ENCODE measurements around the gene ZMYM4.
"Not testable (repeated sequence)": the region's sequence is repeated elsewhere in the genome, so short reads cannot be mapped to it uniquely, and the experiment has no call there.

The ZMYM4 gene

DNA sequence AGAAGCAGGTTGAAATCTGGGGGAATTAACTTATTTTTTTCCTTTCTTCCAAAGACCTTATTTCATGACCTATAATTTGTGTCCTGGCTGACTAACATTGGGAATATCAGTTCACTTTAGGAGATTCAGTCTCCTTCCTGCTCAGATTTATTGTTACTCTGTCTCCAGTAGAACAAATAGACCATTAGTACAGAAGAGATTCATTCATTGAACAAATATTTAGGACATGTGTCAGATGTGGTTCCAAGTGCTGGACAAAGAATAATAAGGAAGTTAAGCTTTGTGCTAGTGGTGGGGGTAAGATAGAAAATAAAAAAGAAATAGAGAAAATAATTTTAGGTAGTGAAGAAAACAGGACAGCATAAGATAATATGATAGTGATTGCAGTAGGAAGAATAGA lies 20.3 kb downstream of the ZMYM4 start:
- H3K27me3 Mint-ChIP-seq, result no peaks in the 10 kb centered on the region
- no peak overlapping the region for H3K27ac Mint-ChIP-seq
- peaks cover 3% of the 10 kb centered on the region for H3K9me3 Mint-ChIP-seq
- H3K4me3 Mint-ChIP-seq, result no peak overlapping the region
- peaks cover 27% of the 10 kb centered on the region for H3K36me3 Mint-ChIP-seq
- H3K4me1 Mint-ChIP-seq, result peaks cover 23% of the 10 kb centered on the region
- ATAC-seq, result no peak

DNA sequence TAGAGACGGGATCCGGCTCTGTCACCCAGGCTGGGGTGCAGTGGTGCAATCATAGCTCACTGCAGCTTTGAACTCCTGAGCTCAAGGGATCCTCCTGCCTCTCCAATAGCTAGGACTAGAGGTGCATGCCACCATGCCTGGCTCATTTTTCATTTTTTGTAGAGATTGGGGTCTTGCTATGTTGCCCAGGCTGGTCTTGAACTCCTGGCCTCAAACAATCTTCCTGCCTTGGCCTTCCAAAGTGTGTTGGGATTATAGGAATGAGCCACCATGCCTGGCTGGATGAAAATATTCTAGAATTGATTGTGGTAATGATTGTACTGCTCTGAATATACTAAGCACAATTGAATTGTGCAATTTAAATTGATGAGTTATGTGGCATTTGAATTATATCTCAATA lies 21.9 kb downstream of the ZMYM4 start:
- ATAC-seq, result no peak
- no peak overlapping the region for H3K27ac Mint-ChIP-seq

DNA sequence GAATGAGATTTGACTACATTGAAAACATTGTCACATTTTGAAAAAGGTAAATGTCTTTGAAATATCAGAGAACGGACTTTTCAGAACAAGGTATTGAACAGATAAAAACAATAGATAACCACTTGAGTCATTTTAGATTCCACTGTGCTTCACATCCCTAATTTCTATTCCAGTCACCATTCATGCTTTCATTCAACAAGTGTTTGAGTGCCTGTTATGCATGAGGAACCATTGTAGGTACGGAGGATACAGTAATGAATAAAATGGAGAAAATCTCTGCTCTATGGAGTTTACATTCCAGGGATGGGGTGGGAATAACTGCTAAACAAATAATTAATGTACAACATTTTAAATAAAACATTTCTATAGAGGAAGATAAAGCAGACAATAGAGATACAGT lies 26.3 kb downstream of the ZMYM4 start:
- H3K4me1 Mint-ChIP-seq, result peaks cover 8% of the 10 kb centered on the region
- H3K27me3 Mint-ChIP-seq, result no peaks in the 10 kb centered on the region
- no peak overlapping the region for H3K27ac Mint-ChIP-seq
- H3K4me3 Mint-ChIP-seq, result no peak overlapping the region
- no peak for ATAC-seq
- no peaks in the 10 kb centered on the region for H3K9me3 Mint-ChIP-seq
- H3K36me3 Mint-ChIP-seq, result peaks cover 12% of the 10 kb centered on the region

More for the DNA sequence above, 21.9 kb downstream of the ZMYM4 start:
- Mint-ChIP-seq H3K36me3 (peaks cover 12% of the 10 kb centered on the region), H3K9me3 (no peaks in the 10 kb centered on the region), H3K27me3 (no peaks in the 10 kb centered on the region), H3K4me1 (peaks cover 14% of the 10 kb centered on the region), H3K4me3 (no peak overlapping the region)

DNA sequence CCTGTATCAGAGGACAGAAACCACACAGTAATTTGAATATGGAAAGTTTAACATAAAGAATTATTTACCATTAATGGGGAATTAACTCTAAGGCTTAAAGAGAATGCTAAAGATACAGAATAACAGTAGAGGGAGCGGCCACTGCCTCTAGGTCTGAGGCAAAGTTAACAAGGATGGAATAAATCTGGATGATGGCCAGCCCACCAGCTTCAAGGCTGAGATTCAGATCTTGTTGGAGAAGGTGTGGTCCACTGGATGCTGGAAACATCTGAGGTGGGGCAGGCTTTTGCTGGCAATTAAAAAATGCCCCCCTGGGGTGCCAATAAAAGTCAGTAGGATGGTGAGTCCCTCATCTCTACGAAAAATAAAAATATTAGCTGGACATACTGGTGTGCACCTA lies 29.4 kb downstream of the ZMYM4 start:
- Mint-ChIP-seq H3K27ac (no peak overlapping the region), H3K4me3 (no peak overlapping the region), H3K36me3 (peaks cover 13% of the 10 kb centered on the region), H3K9me3 (no peaks in the 10 kb centered on the region), H3K4me1 (peaks cover 14% of the 10 kb centered on the region), H3K27me3 (no peaks in the 10 kb centered on the region)
- no peak for ATAC-seq

- peak overlapping the region; percentile 9 for H3K27ac Mint-ChIP-seq
- H3K4me1 Mint-ChIP-seq, result peaks cover 14% of the 10 kb centered on the region
- no peaks in the 10 kb centered on the region for H3K9me3 Mint-ChIP-seq
- ATAC-seq, result peak; percentile 68
- H3K36me3 Mint-ChIP-seq, result peaks cover 14% of the 10 kb centered on the region
- H3K27me3 Mint-ChIP-seq, result no peaks in the 10 kb centered on the region
- H3K4me3 Mint-ChIP-seq, result no peak overlapping the region
Observed at GRCh38 chr1:35298464-35298863, 30.0 kb downstream of the ZMYM4 start.

DNA sequence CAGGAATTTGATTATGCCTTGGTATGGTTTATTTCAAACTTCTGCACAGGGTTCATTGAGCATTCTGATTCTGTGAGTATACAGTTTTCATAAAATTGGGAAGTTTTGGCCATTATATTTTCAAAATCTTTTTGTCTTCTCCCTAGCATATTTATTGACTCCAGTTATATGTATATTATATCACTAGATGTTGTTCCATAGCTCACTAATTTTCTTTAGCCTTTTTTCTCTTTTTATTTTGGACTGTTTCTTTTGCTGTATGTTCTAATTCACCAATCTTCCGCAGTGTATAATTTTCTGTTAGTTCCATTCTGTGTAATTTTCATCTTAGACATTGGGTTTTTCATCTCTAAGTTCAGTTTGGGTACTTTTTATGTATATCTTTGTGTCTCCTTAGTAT lies 31.9 kb downstream of the ZMYM4 start:
- peaks cover 22% of the 10 kb centered on the region for H3K36me3 Mint-ChIP-seq
- H3K4me1 Mint-ChIP-seq, result peaks cover 16% of the 10 kb centered on the region

DNA sequence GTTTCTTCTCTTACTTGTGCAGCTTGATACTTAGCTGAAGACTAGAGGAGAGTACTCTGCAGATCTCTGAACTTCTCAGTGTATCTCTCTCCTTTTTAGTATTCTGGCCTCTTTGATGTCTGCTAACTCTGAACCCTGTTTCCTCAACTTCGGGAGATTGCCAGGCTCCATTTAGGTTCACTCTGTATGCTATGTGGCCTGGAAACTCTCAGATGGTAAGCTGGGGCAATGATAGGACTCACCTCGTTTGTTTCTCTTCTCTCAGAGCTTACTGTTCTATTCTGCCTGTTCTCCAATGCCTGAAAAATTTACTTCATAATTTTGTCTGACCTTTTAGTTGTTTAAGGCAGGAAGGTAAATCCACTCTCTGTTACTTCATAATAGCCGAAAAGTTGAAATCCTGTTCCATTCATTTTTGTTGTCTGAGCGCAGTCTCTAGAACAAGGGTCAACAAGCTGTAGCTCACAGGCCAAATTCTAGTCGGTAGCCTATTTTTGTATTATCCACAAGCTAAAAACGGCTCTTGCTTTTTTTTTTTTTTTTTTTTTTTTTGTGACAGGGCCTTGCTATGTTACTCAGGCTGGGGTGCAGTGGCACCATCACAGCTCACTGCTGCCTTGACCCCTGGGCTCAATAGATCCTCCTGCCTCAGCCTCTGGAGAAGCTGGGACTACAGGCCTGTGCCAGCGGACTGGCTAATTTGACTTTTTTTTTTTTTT lies 33.3 kb downstream of the ZMYM4 start:
- H3K4me1 Mint-ChIP-seq, result peaks cover 21% of the 10 kb centered on the region
- no peak overlapping the region for H3K27ac Mint-ChIP-seq
- H3K27me3 Mint-ChIP-seq, result no peaks in the 10 kb centered on the region
- H3K36me3 Mint-ChIP-seq, result peaks cover 36% of the 10 kb centered on the region
- no peak overlapping the region for H3K4me3 Mint-ChIP-seq
- no peak for ATAC-seq
- H3K9me3 Mint-ChIP-seq, result no peaks in the 10 kb centered on the region

More for the DNA sequence above, 31.9 kb downstream of the ZMYM4 start:
- H3K9me3 Mint-ChIP-seq, result no peaks in the 10 kb centered on the region
- peak overlapping the region; percentile 31 for H3K27ac Mint-ChIP-seq
- no peak for ATAC-seq
- H3K27me3 Mint-ChIP-seq, result no peaks in the 10 kb centered on the region
- no peak overlapping the region for H3K4me3 Mint-ChIP-seq

DNA sequence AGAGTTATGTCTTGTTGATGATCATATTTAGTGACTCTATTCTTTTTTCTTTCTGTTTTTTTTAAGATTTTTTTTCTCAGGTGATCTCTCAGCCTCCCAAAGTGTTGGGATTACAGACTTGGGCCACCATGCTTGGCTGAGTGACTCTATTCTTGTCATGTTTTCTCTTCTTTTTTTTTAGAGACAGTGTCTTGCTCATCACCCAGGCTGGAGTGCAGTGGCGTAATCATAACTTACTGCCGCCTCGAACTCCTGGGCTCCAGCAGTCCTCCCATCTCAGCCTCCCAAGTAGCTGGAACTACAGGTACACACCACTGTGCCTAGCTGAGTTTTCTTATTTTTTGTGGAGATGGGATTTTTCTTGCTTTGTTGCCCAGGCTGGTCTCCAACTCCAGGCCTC lies 36.9 kb downstream of the ZMYM4 start:
- Mint-ChIP-seq H3K27ac (no peak overlapping the region), H3K36me3 (peaks cover 36% of the 10 kb centered on the region), H3K4me1 (peaks cover 11% of the 10 kb centered on the region), H3K27me3 (no peaks in the 10 kb centered on the region), H3K9me3 (no peaks in the 10 kb centered on the region), H3K4me3 (no peak overlapping the region)
- ATAC-seq, result no peak

DNA sequence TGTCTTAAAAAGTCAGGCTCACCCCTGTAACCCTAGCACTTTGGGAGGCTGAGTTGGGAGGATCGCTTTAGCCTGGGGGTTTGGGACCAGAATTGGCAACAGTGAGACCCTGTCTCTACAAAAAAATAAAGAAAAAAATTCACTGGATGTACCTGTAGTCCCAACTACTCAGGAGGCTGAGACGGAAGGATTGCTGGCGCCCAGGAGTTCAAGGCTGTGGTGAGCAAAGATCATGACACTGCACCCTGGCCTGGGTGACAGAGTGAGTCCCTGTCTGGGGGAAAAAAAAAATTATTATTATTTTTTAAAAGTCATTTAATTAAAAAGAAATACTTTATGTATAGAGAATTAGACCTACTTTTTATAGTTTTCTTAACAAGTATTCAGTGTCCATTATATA lies 47.1 kb downstream of the ZMYM4 start:
- Mint-ChIP-seq H3K9me3 (no peaks in the 10 kb centered on the region), H3K27ac (no peak overlapping the region), H3K4me1 (peaks cover 5% of the 10 kb centered on the region), H3K27me3 (no peaks in the 10 kb centered on the region), H3K36me3 (peaks cover 29% of the 10 kb centered on the region), H3K4me3 (no peak overlapping the region)
- ATAC-seq, result no peak

- no peak overlapping the region for H3K27ac Mint-ChIP-seq
- no peaks in the 10 kb centered on the region for H3K9me3 Mint-ChIP-seq
- H3K4me3 Mint-ChIP-seq, result no peak overlapping the region
- peaks cover 9% of the 10 kb centered on the region for H3K4me1 Mint-ChIP-seq
- H3K36me3 Mint-ChIP-seq, result peaks cover 23% of the 10 kb centered on the region
- no peak for ATAC-seq
- no peaks in the 10 kb centered on the region for H3K27me3 Mint-ChIP-seq
Observed at GRCh38 chr1:35316264-35316663, 47.8 kb downstream of the ZMYM4 start.

GRCh38 chr1:35319988-35320713 lies 51.6 kb downstream of the ZMYM4 start:
- H3K36me3 Mint-ChIP-seq, result peaks cover 31% of the 10 kb centered on the region
- H3K27me3 Mint-ChIP-seq, result no peaks in the 10 kb centered on the region
- H3K4me1 Mint-ChIP-seq, result peaks cover 21% of the 10 kb centered on the region
- no peak overlapping the region for H3K27ac Mint-ChIP-seq
- no peak for ATAC-seq
- H3K9me3 Mint-ChIP-seq, result no peaks in the 10 kb centered on the region
- H3K4me3 Mint-ChIP-seq, result no peak overlapping the region

GRCh38 chr1:35320937-35321336 lies 52.4 kb downstream of the ZMYM4 start:
- Mint-ChIP-seq H3K27ac (no peak overlapping the region), H3K9me3 (no peaks in the 10 kb centered on the region), H3K36me3 (peaks cover 31% of the 10 kb centered on the region), H3K27me3 (no peaks in the 10 kb centered on the region), H3K4me1 (peaks cover 21% of the 10 kb centered on the region), H3K4me3 (no peak overlapping the region)
- no peak for ATAC-seq

DNA sequence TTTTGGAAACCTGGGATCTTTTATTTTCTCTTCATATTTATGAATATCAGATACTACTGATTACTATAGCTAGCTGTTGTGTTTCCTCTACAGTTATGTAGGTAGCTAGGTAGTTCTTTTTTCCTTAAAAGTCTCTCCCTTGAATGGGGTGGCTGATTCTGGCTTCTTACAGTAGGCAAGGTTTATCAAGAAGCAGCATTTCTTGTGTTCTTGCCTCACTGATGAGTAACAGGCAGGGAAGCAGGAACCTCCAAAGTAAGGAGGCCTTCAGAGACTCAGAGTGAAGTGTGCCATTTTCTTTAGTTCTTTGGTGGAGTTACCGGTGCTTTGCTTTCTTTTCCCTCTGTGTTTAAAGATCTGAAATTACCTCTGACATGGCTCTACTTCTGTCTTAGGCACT lies 56.0 kb downstream of the ZMYM4 start:
- no peak overlapping the region for H3K4me3 Mint-ChIP-seq
- H3K36me3 Mint-ChIP-seq, result peaks cover 25% of the 10 kb centered on the region
- ATAC-seq, result no peak
- no peaks in the 10 kb centered on the region for H3K9me3 Mint-ChIP-seq
- no peaks in the 10 kb centered on the region for H3K27me3 Mint-ChIP-seq
- H3K27ac Mint-ChIP-seq, result no peak overlapping the region
- peaks cover 21% of the 10 kb centered on the region for H3K4me1 Mint-ChIP-seq

- no peak for ATAC-seq
- Mint-ChIP-seq H3K27me3 (no peaks in the 10 kb centered on the region), H3K36me3 (peaks cover 25% of the 10 kb centered on the region), H3K27ac (no peak overlapping the region), H3K4me3 (no peak overlapping the region), H3K4me1 (peaks cover 12% of the 10 kb centered on the region), H3K9me3 (no peaks in the 10 kb centered on the region)
Observed at GRCh38 chr1:35326246-35326866, 57.8 kb downstream of the ZMYM4 start.

DNA sequence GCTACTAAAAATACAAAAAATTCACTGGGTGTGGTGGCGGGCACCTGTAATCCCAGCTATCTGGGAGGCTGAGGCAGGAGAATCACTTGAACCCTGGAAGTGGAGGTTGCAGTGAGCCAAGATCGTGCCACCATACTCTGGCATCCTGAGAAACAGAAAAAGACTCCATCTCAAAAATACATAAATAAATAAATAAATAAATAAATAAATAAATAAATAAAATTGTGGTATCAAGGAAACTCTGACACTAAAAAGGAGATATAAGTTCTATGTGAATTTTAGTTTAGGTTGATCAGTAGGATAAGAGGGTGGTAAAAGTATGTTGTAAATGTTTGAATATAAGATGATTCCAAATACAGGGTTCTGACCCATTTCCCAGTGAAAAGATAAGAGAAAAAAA lies 63.1 kb downstream of the ZMYM4 start:
- not testable (repeated sequence) for H3K4me3 Mint-ChIP-seq, H3K27me3 Mint-ChIP-seq, ATAC-seq, H3K27ac Mint-ChIP-seq, H3K9me3 Mint-ChIP-seq, H3K4me1 Mint-ChIP-seq
- peaks cover 26% of the 10 kb centered on the region for H3K36me3 Mint-ChIP-seq

- Mint-ChIP-seq H3K9me3 (no peaks in the 10 kb centered on the region), H3K36me3 (peaks cover 28% of the 10 kb centered on the region), H3K4me1 (peaks cover 8% of the 10 kb centered on the region), H3K4me3 (no peak overlapping the region), H3K27ac (no peak overlapping the region), H3K27me3 (no peaks in the 10 kb centered on the region)
- ATAC-seq, result no peak
Observed at GRCh38 chr1:35334485-35334884, 66.0 kb downstream of the ZMYM4 start.

All from stimulated activated memory B cell treated with anti-CD40 and anti-IgM and Interleukin-4, amounts not matched to agents 10 μg/mL and 1 μg/mL and 100 μg/mL, for 72 hours (primary cell).